Measurements from ENCODE around the gene UGT1A4. TPM values are rescaled to one million over a fixed set of nuclear protein-coding genes. Genes with fewer than 3 reads are reported as not detected.

UGT1A4 gene
- total RNA-seq, 6 experiments from 2014 or later = not detected

DNA sequence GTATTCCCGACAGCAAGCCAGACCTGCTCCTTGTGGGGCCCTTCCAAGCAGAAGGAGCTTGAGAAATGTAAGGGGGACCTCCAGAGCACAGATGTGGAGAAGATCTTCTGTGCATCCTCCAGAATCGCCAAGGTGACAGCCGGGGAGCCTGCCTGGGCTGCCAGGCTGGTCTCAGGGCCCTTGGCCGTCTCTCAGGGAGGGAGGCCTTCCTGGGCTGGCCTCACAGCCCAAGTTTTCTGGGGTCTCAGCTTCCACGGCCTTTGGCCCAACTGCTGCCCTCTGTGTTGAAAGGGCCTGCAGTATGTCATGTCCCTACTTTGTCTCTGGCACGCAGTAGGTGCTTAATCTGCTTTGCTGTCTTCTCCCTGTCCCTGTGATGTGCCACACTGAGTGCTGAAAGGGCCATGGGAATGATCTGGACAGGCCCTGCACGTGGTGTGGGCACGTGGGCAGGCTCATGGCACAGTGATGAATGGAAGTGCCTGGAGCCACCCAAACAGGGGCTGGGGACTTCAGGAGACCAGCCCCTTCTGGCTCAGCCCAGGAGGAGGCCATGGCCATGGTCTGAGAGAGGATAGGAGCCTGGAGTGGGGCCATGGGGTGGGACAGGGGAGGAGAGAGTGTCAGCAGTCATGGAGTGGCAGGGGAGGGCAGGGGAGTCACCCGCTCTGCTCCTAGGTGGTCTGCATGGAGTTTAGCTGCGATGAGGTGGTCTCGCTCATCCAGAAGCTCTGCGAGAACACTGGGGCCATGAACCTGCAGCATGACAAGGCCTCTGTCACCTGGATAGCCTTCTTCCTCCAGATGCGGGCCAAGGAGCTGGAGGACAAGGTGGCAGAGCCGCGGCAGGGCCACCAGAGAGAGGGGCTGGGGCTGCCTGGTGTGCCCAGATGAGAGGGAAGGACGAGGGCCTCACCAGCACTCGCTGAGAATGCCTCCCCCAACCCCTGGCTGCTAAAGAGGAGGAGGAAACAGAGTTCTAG is 100.4 kb downstream of the UGT1A4 start:
- no peak for DNase-seq
- H3K4me3 Mint-ChIP-seq = no peak overlapping the region

DNA sequence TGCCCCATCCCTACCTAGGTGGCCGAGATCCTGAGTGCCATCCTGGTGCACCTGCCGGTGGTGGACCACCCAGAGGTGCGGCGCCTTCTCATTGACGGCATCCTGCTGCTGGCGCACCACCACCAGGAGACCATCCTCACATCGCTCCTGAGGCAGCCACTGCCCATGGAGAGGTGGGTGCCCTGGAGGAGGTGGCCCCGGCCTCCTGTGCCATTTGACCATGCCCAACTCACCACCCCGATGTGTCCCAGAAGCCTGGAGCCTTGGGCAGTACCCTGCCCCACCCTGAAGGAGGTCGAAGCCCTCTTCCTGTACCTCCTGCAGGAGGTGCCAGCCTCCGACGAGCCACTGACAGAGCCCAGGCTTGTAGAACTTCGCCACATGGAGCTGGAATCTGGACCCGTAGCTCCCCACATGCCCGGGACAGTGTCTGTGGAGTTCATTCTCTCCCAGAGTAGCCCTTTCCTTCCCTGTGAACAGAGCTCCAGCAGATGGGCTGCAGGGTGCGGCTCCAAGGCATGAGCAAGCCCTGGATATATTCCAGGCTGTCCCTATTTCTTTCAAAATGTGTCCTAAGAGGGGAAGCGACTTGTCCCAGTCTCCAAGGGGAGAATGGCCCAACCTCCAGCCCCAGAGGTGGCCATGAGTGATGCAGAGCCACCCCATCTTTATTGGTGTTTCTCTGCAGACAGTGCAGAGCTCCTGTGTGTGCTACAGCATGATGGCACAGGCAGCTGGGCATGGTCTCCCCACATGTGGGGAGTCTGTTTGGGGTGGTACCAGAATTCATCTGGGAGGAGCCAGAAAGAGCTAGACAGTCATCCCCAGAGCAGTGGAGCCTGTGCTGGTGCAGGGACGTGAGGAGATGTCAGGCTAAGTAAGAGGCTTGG is 101.6 kb downstream of the UGT1A4 start:
- H3K9me3 Mint-ChIP-seq = no peaks in the 10 kb centered on the region
- peaks cover 24% of the 10 kb centered on the region for H3K27me3 Mint-ChIP-seq (ENCODE audit: insufficient read depth)
- no peaks in the 10 kb centered on the region for H3K36me3 Mint-ChIP-seq (ENCODE audit: low read depth)
- TF ChIP-seq, protein P1, sequence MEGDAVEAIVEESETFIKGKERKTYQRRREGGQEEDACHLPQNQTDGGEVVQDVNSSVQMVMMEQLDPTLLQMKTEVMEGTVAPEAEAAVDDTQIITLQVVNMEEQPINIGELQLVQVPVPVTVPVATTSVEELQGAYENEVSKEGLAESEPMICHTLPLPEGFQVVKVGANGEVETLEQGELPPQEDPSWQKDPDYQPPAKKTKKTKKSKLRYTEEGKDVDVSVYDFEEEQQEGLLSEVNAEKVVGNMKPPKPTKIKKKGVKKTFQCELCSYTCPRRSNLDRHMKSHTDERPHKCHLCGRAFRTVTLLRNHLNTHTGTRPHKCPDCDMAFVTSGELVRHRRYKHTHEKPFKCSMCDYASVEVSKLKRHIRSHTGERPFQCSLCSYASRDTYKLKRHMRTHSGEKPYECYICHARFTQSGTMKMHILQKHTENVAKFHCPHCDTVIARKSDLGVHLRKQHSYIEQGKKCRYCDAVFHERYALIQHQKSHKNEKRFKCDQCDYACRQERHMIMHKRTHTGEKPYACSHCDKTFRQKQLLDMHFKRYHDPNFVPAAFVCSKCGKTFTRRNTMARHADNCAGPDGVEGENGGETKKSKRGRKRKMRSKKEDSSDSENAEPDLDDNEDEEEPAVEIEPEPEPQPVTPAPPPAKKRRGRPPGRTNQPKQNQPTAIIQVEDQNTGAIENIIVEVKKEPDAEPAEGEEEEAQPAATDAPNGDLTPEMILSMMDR (IDR thresholded peaks at IDR 0.05) = no peak
- H3K27ac Mint-ChIP-seq = no peak overlapping the region
- H3K4me3 Mint-ChIP-seq = no peak overlapping the region
- H3K4me1 Mint-ChIP-seq (ENCODE audit: low read depth) = no peaks in the 10 kb centered on the region
- DNase-seq = no peak

More for the DNA sequence above, 100.4 kb downstream of the UGT1A4 start:
- TF ChIP-seq, protein P1 (IDR thresholded peaks at IDR 0.05) = no peak
- Mint-ChIP-seq H3K27ac (no peak overlapping the region), H3K9me3 (no peaks in the 10 kb centered on the region), H3K4me1 (ENCODE audit: low read depth) (no peaks in the 10 kb centered on the region), H3K27me3 (ENCODE audit: insufficient read depth) (peaks cover 23% of the 10 kb centered on the region), H3K36me3 (ENCODE audit: low read depth) (no peaks in the 10 kb centered on the region)

DNA sequence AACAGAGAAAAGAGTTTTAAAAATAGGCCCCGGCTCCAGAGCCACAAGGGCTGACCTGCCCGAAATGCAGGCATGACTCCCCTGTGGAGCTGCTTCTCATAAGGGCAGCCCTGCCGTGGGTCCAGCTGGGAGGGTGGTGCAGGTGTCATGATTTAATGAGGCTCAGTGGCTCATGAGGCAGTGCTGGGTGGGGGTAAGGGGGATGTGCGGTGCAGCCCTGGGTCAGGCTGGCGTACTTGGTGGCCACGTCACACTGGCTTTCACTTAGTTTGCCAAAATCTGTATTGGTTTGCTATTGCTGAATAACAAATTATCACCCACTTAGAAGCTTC is 102.2 kb downstream of the UGT1A4 start:
- Mint-ChIP-seq H3K27me3 (ENCODE audit: insufficient read depth) (peaks cover 26% of the 10 kb centered on the region), H3K27ac (no peak overlapping the region)

DNA sequence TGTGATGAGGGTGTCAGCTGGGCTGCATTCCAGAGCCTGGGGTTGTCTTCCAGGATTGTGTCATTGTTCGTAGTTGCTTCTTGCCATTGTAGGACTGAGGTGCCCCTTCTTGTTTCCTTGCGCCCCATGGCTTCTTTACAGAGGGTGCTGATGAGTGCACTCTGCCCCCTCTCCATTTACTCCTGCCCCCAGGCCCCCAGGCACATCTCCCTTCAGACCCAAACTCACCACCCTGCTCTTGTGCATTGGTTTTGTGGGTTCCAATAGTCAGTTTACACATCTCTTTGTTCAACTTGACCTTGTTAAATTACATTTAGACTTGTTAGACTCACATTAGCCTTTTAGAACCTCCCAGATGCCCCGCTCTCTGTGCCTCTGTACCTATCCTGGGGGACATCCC is 102.7 kb downstream of the UGT1A4 start:
- H3K9me3 Mint-ChIP-seq = no peaks in the 10 kb centered on the region

More for the DNA sequence above, 102.2 kb downstream of the UGT1A4 start:
- no peak for DNase-seq
- Mint-ChIP-seq H3K4me3 (no peak overlapping the region), H3K9me3 (no peaks in the 10 kb centered on the region), H3K4me1 (ENCODE audit: low read depth) (no peaks in the 10 kb centered on the region), H3K36me3 (ENCODE audit: low read depth) (no peaks in the 10 kb centered on the region)
- TF ChIP-seq, protein P1 (IDR thresholded peaks at IDR 0.05) = no peak

DNA sequence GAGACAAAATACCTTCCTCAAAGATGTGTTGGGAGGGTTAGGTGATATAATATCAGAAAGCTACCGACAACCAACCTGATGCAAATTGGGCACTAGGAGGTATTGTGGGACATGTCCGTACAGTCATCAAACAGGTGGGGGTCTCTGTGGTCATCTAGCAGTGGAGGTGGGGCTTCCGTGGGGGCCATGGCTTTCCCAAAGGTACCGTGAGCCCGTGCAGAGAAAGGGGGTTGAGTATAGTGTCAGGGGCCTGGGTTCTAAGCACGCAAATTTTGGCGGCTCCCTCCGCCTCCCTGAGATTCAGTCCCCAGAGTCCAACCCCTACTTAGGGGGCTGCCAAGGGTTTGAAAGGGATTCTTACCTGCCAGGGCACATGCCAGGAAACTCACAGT is 103.2 kb downstream of the UGT1A4 start:
- peaks cover 26% of the 10 kb centered on the region for H3K27me3 Mint-ChIP-seq (ENCODE audit: insufficient read depth)
- no peak for DNase-seq
- no peaks in the 10 kb centered on the region for H3K9me3 Mint-ChIP-seq
- no peaks in the 10 kb centered on the region for H3K4me1 Mint-ChIP-seq (ENCODE audit: low read depth)
- H3K27ac Mint-ChIP-seq = no peak overlapping the region
- TF ChIP-seq, protein P1 (IDR thresholded peaks at IDR 0.05) = no peak
- H3K36me3 Mint-ChIP-seq (ENCODE audit: low read depth) = no peaks in the 10 kb centered on the region
- no peak overlapping the region for H3K4me3 Mint-ChIP-seq

More for the DNA sequence above, 102.7 kb downstream of the UGT1A4 start:
- DNase-seq = no peak
- Mint-ChIP-seq H3K27ac (no peak overlapping the region), H3K36me3 (ENCODE audit: low read depth) (no peaks in the 10 kb centered on the region), H3K4me1 (ENCODE audit: low read depth) (no peaks in the 10 kb centered on the region), H3K4me3 (no peak overlapping the region), H3K27me3 (ENCODE audit: insufficient read depth) (peaks cover 26% of the 10 kb centered on the region)
- TF ChIP-seq, protein P1 (IDR thresholded peaks at IDR 0.05) = no peak
